HepG2 (cell line): ENCODE results near the gene ASXL3.

Experiments
- BRCA1 ChIP-seq: sonication (generic); formaldehyde crosslinking; IDR thresholded peaks from 2 replicates; pipeline ENCODE4 v1.4.0; 2020; ENCODE audit warnings: missing genetic modification reagents
- MAFF ChIP-seq: IDR thresholded peaks from 2 replicates; pipeline ENCODE4 v1.6.1; 2011; ENCODE audit warnings: low read depth, low read length, improper control_type of control experiment
- NR2F2 ChIP-seq: IDR thresholded peaks from 2 replicates; pipeline ENCODE4 v1.6.1; 2012; ENCODE audit warnings: low read depth, inconsistent platforms, borderline replicate concordance
- POLR2A ChIP-seq, 2 experiments: IDR thresholded peaks; 2 replicates each; pipeline ENCODE4 v1.6.1; 2011; ENCODE audit warnings: low read depth in 2 of 2, low read length in 2 of 2, mild to moderate bottlenecking in 1 of 2, moderate library complexity in 1 of 2; ENCODE audit not compliant: insufficient read depth in 1 of 2
- SCMH1 ChIP-seq: sonication (generic); formaldehyde crosslinking; IDR thresholded peaks from 2 replicates; pipeline ENCODE4 v1.9.0; 2021; ENCODE audit warnings: missing genetic modification reagents, mild to moderate bottlenecking, borderline replicate concordance
- YY1 ChIP-seq: IDR thresholded peaks from 2 replicates; pipeline ENCODE4 v1.6.1; 2011; ENCODE audit warnings: low read length, low read depth, moderate library complexity, mild to moderate bottlenecking; ENCODE audit not compliant: insufficient read depth, insufficient replicate concordance
- ZC3H4 ChIP-seq: sonication (generic); formaldehyde crosslinking; IDR thresholded peaks from 2 replicates; pipeline ENCODE4 v1.4.0; 2020; ENCODE audit warnings: missing genetic modification reagents, borderline replicate concordance
- ZNF207 ChIP-seq: fragments of 450-650 bp; IDR thresholded peaks from 2 replicates; pipeline ENCODE4 v1.6.1; 2016; ENCODE audit warnings: antibody characterized with exemption, borderline replicate concordance
- ZNF580 ChIP-seq: IDR thresholded peaks from 2 replicates; pipeline ENCODE4 v1.6.1; 2016; ENCODE audit warnings: low read depth, borderline replicate concordance

GRCh38 chr18:33653231-33653630 lies 75.2 kb downstream of the ASXL3 start:
- TF ChIP-seq SCMH1 (CRISPR knock-in tag), result no peak
- TF ChIP-seq ZC3H4 (CRISPR knock-in tag), result no peak
- TF ChIP-seq MAFF, result no peak
- no peak for TF ChIP-seq ZNF207
- TF ChIP-seq ZNF580 (CRISPR knock-in tag), result no peak
- TF ChIP-seq YY1, result no peak
- TF ChIP-seq BRCA1 (CRISPR knock-in tag), result no peak
- TF ChIP-seq POLR2A (IDR thresholded peaks at IDR 0.05; ENCODE audit: insufficient read depth in 1 of 2, low read depth in 2 of 2, low read length in 2 of 2), result no peak
- TF ChIP-seq NR2F2, result no peak
